IPS DF 4.7 (cell line): ENCODE measurements around the gene TNFAIP2.
"Not testable (repeated sequence)": the region's sequence is repeated elsewhere in the genome, so short reads cannot be mapped to it uniquely, and the experiment has no call there.

Experiments used
- DNase-seq: peaks from one replicate; pipeline ENCODE4 v3.0.0-alpha.2; 2013; ENCODE audit warnings: low spot score; ENCODE audit errors: extremely low read depth

The TNFAIP2 gene

GRCh38 chr14:103155826-103156394, 32.6 kb downstream of the TNFAIP2 start:
- DNase-seq: no peak

- DNase-seq: no peak
These were observed 33.6 kb downstream of the TNFAIP2 start for GRCh38 chr14:103156651-103157378.

DNA sequence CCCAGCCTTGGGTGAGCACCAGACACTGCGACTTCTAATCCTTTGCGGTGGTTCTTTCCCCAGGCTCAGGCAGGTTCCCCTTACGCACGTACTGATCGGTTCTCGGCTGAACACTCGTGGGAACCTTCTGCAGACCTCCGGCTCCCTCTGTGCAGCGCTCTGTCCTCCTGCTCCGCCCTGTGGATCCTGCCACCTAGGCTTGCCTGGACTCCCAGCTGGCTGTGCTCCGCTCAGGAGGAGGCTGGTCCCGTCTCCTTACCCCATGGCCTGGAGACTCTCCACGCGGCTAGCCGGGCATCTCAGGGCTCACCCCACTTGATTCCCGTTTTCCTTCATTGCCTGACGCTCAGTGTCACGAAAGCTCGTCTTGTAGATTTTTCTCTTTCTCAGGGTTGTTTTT, 34.7 kb downstream of the TNFAIP2 start:
- DNase-seq: no peak

GRCh38 chr14:103158688-103159087, 35.4 kb downstream of the TNFAIP2 start:
- no peak for DNase-seq

GRCh38 chr14:103160321-103161053, 37.2 kb downstream of the TNFAIP2 start:
- DNase-seq: no peak

GRCh38 chr14:103161054-103161397, 37.8 kb downstream of the TNFAIP2 start:
- DNase-seq: no peak

- DNase-seq: no peak
These were observed 39.9 kb downstream of the TNFAIP2 start for GRCh38 chr14:103163199-103163598.

DNA sequence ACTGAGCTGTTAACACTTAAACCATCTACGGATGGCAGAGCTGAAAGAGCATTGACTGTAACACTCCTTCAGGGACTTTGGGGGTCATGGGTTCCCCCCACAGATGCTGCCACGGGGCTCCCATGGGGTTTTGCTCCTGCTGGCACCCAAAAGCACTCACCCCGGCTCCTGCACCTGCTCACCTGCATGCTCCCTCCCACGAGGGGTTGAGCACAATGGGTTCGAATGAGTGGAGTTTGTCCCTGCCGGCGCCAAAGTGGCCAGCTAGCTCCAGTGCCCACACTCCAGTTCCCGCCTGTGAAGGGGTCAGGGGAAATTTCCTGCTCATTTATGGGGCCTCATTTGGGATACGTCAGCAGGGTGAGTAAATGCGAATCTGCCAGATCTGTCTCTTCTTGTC, 40.7 kb downstream of the TNFAIP2 start:
- DNase-seq: no peak

DNA sequence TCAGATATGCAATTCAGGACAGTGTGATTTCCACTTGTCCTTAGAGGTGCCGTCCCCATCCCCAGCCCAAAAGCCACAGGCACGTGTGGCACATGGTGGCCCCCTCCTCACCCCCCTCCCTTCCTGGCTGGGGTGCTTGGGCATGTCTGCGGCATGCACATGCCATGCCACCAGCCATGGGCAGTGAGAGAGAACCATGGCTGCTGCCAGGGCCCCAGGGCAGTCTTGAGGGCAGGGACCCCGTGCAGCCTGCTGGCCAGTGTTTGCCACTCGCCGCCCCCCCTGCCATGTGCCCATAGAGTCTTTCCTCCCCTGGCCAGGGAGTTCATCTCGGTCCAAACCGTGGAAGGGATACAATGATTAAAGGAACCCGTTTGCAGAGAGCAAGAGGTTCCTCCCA, 41.5 kb downstream of the TNFAIP2 start:
- no peak for DNase-seq

DNA sequence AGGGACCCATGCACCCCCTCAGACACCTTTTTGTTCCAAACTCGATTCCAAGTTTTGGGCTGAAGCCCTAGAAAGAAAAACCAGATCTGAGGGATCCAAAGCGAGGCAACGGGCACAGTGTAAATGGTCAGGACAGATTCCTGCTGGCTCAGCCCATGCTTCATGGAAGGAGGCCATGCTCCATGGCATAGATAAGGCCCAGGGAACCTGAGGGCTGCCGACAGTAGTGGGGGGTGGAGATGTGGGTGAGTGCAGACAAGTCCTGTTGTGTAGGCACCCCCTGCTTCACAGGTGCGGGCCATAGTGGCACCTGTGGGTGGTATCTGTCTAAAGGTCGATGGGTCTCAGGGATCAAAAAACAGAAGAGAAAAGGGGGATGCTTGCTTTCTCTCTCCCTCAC, 42.1 kb downstream of the TNFAIP2 start:
- DNase-seq: no peak

- DNase-seq: no peak
These were observed 46.7 kb downstream of the TNFAIP2 start for GRCh38 chr14:103169954-103170353.

DNA sequence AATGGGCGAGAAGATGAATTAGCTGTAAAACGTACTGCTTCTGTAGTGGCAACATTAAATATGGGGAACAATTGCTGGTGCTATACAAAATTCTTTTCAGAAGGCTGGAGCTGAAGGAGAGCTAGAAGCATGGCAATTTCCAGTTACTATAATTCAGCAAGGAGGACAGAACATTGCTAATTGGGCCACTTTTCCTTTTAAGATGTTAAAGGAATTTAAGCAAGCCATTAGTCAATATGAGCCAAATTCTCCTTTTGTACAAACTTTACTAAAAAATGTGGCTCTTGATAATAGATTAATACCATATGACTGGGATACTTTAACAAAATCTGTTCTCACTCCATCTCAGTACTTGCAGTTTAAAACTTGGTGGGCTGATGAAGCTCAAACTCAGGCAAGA, 47.9 kb downstream of the TNFAIP2 start:
- not testable (repeated sequence) for DNase-seq

DNA sequence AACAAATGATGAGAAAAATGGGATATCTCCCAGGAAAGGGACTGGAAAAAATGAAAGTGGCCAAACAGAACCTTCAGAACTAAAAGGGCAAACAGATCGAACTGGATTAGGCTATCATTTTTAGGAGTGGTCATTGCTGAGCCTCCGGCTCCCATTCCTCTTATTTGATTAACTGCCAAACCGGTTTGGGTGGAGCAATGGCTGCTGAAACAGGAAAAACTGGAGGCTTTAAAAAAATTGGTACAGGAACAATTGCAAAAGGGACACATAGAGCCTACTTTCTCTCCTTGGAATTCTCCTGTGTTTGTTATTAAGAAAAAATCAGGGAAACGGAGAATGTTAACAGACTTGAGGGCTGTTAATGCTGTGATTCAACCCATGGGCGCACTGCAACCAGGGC, 49.7 kb downstream of the TNFAIP2 start:
- no peak for DNase-seq

GRCh38 chr14:103173887-103174286, 50.6 kb downstream of the TNFAIP2 start:
- DNase-seq: not testable (repeated sequence)

- DNase-seq: not testable (repeated sequence)
These were observed 52.9 kb downstream of the TNFAIP2 start for GRCh38 chr14:103176176-103176575.

DNA sequence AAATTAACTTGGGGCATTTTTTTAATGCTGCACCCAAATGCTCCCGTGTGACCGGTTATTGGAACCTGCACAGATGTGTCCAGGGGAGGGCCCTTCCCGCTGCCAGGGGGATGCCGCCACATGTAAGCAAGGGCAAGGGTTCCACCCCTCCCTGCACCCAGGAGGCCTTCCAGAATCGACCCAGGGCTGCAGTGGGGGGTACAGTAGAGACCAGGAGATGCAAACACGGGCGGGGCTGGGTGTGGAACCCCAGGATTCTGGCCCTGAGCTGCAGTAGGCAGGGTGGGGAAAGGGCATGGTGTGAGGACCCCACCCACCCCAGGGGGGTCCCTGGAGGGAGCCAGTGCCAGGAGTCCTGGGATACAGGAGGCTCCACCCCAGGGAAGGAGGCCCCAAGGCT, 54.1 kb downstream of the TNFAIP2 start:
- DNase-seq: no peak

DNA sequence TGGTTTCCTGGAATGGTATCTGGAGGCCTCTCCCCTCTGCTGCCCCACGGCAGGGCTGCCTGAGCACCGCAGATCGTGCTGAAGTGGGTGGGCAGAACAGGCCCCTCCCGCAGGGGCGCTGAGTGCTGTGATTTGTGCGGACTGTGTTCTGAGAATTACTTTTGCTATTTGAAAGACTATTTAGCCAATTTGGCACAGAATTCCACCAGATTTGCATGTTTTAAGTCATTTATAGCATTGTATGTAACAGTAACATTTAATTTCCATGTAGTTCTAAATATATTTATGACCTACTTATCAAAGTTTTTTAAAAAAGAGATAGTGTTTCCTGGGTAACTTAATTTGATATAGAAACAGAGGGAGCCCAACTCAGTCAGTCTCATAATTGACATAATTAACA, 55.3 kb downstream of the TNFAIP2 start:
- DNase-seq: no peak

GRCh38 chr14:103179094-103179493, 55.8 kb downstream of the TNFAIP2 start:
- no peak for DNase-seq

- DNase-seq: no peak
These were observed 57.1 kb downstream of the TNFAIP2 start for GRCh38 chr14:103180331-103180730.

DNA sequence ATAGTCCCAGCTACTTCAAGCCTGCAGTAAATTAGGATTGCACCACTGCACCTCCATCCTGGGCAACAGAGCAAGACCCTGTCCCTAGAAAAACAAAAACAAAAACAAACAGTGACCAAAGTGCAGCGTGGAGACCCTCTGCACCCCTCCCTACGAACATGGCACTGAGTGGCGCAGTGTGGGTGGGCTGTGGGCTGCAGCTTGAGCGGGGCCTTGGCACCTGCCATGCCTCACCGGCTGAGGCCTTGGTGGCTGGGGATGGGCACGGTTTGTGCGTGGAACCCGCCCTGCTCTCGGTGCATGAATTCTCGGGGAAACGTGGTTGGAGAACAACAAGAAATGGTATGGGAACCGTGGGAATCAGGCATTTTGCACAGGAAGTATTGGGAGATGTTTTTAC, 60.8 kb downstream of the TNFAIP2 start:
- DNase-seq: no peak

DNA sequence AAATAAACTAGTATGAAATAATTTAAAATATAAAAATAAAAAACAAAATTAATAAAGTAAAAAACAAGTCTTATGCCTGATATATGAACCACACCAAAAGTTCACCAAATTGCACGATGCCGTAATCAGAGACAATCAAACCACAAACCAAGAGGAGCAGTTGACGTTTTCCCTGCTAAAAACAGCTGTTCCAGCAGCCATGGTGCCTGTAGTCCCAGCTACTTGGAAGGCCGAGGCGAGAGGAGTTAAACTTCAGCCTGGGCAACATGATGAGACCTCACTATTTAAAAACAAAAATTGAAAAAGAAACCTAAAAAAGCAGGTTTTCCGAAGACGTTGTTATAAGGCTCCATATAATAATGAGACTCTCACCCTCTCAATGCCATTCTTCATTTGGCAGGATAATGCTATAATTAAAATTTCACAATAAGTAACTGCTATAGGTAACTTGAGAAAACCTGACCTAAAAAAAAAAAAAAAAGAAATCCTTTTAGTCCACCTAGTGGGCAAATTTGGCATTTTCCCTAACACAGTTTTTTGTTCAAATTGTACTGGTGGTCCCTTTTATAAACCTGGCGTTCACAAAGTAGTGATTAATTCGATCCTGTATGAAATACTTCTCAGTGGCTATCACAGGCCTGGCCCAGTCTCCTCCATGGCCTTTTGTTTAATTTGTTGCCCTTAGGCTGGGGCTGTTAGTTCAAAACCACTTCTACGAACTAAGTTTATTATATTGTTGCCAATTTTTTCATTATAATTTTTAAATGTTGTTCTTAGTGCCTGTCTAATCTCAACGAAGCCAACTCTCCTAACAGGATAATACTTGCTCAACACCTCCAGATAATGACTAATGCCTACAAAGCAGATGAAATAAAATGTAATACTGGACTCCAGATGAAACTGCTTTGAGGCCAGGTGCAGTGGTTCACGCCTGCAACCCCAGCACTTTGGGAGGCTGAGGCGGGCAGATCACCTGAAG, 62.1 kb downstream of the TNFAIP2 start:
- no peak for DNase-seq
